K562 (cell line): ENCODE measurements around the gene GALNT12. TPM values are rescaled to one million over a fixed set of nuclear protein-coding genes. Genes with fewer than 3 reads are reported as not detected.

ENCODE experiments used
- ATF2 ChIP-seq: sonication (generic); formaldehyde crosslinking; IDR thresholded peaks from 2 replicates; pipeline ENCODE4 v1.8.1; 2022; ENCODE audit warnings: missing genetic modification reagents
- BACH1 ChIP-seq: fragments of 200-800 bp; sonication (Bioruptor generic); IDR thresholded peaks from 2 replicates; pipeline ENCODE4 v1.6.1; 2016; ENCODE audit warnings: missing genetic modification characterization, missing compliant biosample characterization
- CBFA2T2 ChIP-seq: fragments of 450-650 bp; conservative IDR thresholded peaks from 2 replicates; pipeline ENCODE4 v1.6.1; 2017; ENCODE audit warnings: mild to moderate bottlenecking
- CREB1 ChIP-seq, 2 experiments: sonication (generic) in 1 of 2; formaldehyde crosslinking in 1 of 2; IDR thresholded peaks; 2 replicates each; pipeline versions ENCODE4 v1.6.1 to v1.8.0; 2012 to 2022; ENCODE audit warnings: inconsistent platforms in 1 of 2, mild to moderate bottlenecking in 1 of 2, missing genetic modification reagents in 1 of 2, moderate library complexity in 1 of 2
- ELF2 ChIP-seq: fragments of 250-450 bp; sonication (Bioruptor Pico); IDR thresholded peaks from 2 replicates; pipeline ENCODE4 v1.5.0; 2021; ENCODE audit warnings: mild to moderate bottlenecking
- FOXM1 ChIP-seq, 2 experiments: fragments of 450-650 bp in 1 of 2; sonication (generic) in 1 of 2; formaldehyde crosslinking in 1 of 2; IDR thresholded peaks; 2 replicates each; pipeline versions ENCODE4 v1.6.1 to v1.9.0; 2017 to 2022; ENCODE audit warnings: low read depth in 2 of 2, mild to moderate bottlenecking in 2 of 2, missing genetic modification reagents in 1 of 2, moderate library complexity in 1 of 2
- KAT8 ChIP-seq: fragments of 450-650 bp; IDR thresholded peaks from 2 replicates; pipeline ENCODE4 v1.6.1; 2016; ENCODE audit warnings: low read depth, mild to moderate bottlenecking
- MAZ ChIP-seq, 2 experiments: fragments of 450-650 bp in 1 of 2; sonication (generic) in 1 of 2; formaldehyde crosslinking; IDR thresholded peaks in 1 of 2; conservative IDR thresholded peaks in 1 of 2; 2 replicates each; pipeline versions ENCODE4 v1.4.0 to v1.5.0; 2020; ENCODE audit warnings: mild to moderate bottlenecking in 1 of 2, missing genetic modification reagents in 1 of 2
- MED1 ChIP-seq: sonication (generic); formaldehyde crosslinking; IDR thresholded peaks from 2 replicates; pipeline ENCODE4 v1.8.1; 2023; ENCODE audit warnings: missing genetic modification reagents, borderline replicate concordance
- MYNN ChIP-seq, 2 experiments: sonication (generic); formaldehyde crosslinking in 1 of 2; IDR thresholded peaks; 2 replicates each; pipeline versions ENCODE4 v1.5.0 to v1.6.1; 2016 to 2020; ENCODE audit warnings: antibody characterized with exemption in 1 of 2, missing genetic modification reagents in 1 of 2
- NR2C2 ChIP-seq, 2 experiments: fragments of 200-800 bp in 1 of 2; sonication (Bioruptor generic) in 1 of 2; sonication (generic) in 1 of 2; formaldehyde crosslinking in 1 of 2; IDR thresholded peaks; 2 replicates each; pipeline versions ENCODE4 v1.6.1 to v1.8.0; 2016 to 2022; ENCODE audit warnings: mild to moderate bottlenecking in 1 of 2, missing compliant biosample characterization in 1 of 2, missing genetic modification characterization in 1 of 2, missing genetic modification reagents in 1 of 2
- POLR2B ChIP-seq: fragments of 450-650 bp; IDR thresholded peaks from 2 replicates; pipeline ENCODE4 v1.6.1; 2018; ENCODE audit warnings: low read depth; ENCODE audit not compliant: partially characterized antibody
- PTRF ChIP-seq: fragments of 450-650 bp; IDR thresholded peaks from 2 replicates; pipeline ENCODE4 v1.6.1; 2016; ENCODE audit warnings: mild to moderate bottlenecking, missing genetic modification characterization, missing compliant biosample characterization
- RAD51 ChIP-seq: fragments of 450-650 bp; IDR thresholded peaks from 2 replicates; pipeline ENCODE4 v1.7.1; 2016; ENCODE audit warnings: low read depth, mild to moderate bottlenecking, borderline replicate concordance
- SNAPC5 ChIP-seq: fragments of 250-450 bp; sonication (Bioruptor Pico); IDR thresholded peaks from 2 replicates; pipeline ENCODE4 v1.8.0; 2021; ENCODE audit warnings: moderate library complexity, mild to moderate bottlenecking, inconsistent platforms
- SP1 ChIP-seq: sonication (generic); formaldehyde crosslinking; IDR thresholded peaks from 2 replicates; pipeline ENCODE4 v1.8.1; 2022; ENCODE audit warnings: mild to moderate bottlenecking, missing genetic modification reagents
- STAT5B ChIP-seq: fragments of 250-450 bp; sonication (Bioruptor Pico); IDR thresholded peaks from 2 replicates; pipeline ENCODE4 v1.8.0; 2021; ENCODE audit warnings: mild to moderate bottlenecking, inconsistent platforms
- ZNF217 ChIP-seq: sonication (generic); formaldehyde crosslinking; IDR thresholded peaks from 2 replicates; pipeline ENCODE4 v1.8.0; 2022; ENCODE audit warnings: mild to moderate bottlenecking, missing genetic modification reagents
- ZNF253 ChIP-seq: fragments of 250-450 bp; sonication (Bioruptor Pico); conservative IDR thresholded peaks from 2 replicates; pipeline ENCODE4 v1.6.1; 2021; ENCODE audit warnings: mild to moderate bottlenecking
- ZNF551 ChIP-seq: fragments of 250-450 bp; sonication (Bioruptor Pico); IDR thresholded peaks from 2 replicates; pipeline ENCODE4 v1.5.0; 2021; ENCODE audit warnings: mild to moderate bottlenecking, moderate library complexity
- ZNF696 ChIP-seq: fragments of 250-450 bp; sonication (Bioruptor Pico); conservative IDR thresholded peaks from 2 replicates; pipeline ENCODE4 v1.4.0; 2020; ENCODE audit warnings: mild to moderate bottlenecking, moderate library complexity
- ZNF707 ChIP-seq: fragments of 250-450 bp; sonication (Bioruptor Pico); conservative IDR thresholded peaks from 2 replicates; pipeline ENCODE4 v1.8.0; 2022; ENCODE audit warnings: inconsistent platforms, mild to moderate bottlenecking, moderate library complexity
- ZNF740 ChIP-seq, 3 experiments: fragments of 200-800 bp in 1 of 3; sonication (Bioruptor generic) in 1 of 3; sonication (generic) in 1 of 3; formaldehyde crosslinking in 1 of 3; IDR thresholded peaks; 2 replicates each; pipeline versions ENCODE4 v1.6.1 to v1.8.0; 2016 to 2022; ENCODE audit warnings: mild to moderate bottlenecking in 2 of 3, missing compliant biosample characterization in 2 of 3, missing genetic modification characterization in 2 of 3, missing genetic modification reagents in 1 of 3
- polyA plus RNA-seq, 8 experiments: library from polyadenylated mRNA; depleted of rRNA in 4 of 8; stranded (reverse) in 5 of 8; unstranded in 3 of 8; fragments of >200 nt; fragmentation: Nextera tagmentation in 2 of 8; fragmentation: Illumina TruSeq in 1 of 8; extraction: Ambion mirVana in 2 of 8; extraction: Trizol in 1 of 8; gene quantifications; 2 replicates each; pipeline versions ENCODE4 v1.2.1 to v1.2.3, GENCODE V29; 2011 to 2014; ENCODE audit warnings: inconsistent platforms in 1 of 8, missing spikeins in 1 of 8
- total RNA-seq, 7 experiments: library from RNA; depleted of rRNA in 6 of 7; stranded (reverse); fragments of >200 nt in 6 of 7; fragmentation: Illumina TruSeq in 2 of 7; extraction: Trizol in 2 of 7; gene quantifications; 2 replicates each; pipeline versions ENCODE4 v1.2.1 to v1.2.3, GENCODE V29; 2011 to 2021; ENCODE audit warnings: low replicate concordance in 1 of 7

GALNT12 gene
- total and polyA plus RNA-seq, 9 of the 15 experiments (the other 6 are each of a cell fraction or from before 2014, with no cell fraction given), result 29.7 to 82.9 (median 44.2) TPM

- TF ChIP-seq MAZ (CRISPR knock-in tag; conservative IDR thresholded peaks at IDR 0.05 in 1 of 2, IDR thresholded peaks at IDR 0.05 in 1 of 2) (peak in 1 of 2 experiments; percentile 24; a peak in 1 of 4 replicates), CREB1 (IDR thresholded peaks at IDR 0.05) (no peak), CREB1 (CRISPR knock-in tag; IDR thresholded peaks at IDR 0.05) (no peak), ZNF696 (no peak), ZNF217 (CRISPR knock-in tag) (no peak), CBFA2T2 (no peak), MYNN (IDR thresholded peaks at IDR 0.05) (peak; percentile 94), MYNN (CRISPR knock-in tag; IDR thresholded peaks at IDR 0.05) (no peak), ZNF707 (CRISPR knock-in tag) (no peak), MED1 (CRISPR knock-in tag) (no peak), KAT8 (no peak), FOXM1 (IDR thresholded peaks at IDR 0.05; ENCODE audit: low read depth) (no peak), FOXM1 (CRISPR knock-in tag; IDR thresholded peaks at IDR 0.05; ENCODE audit: low read depth) (no peak), SP1 (no peak), SNAPC5 (CRISPR knock-in tag) (no peak), STAT5B (CRISPR knock-in tag) (no peak), BACH1 (no peak), ZNF253 (no peak), ELF2 (CRISPR knock-in tag) (no peak), RAD51 (no peak), POLR2B (no peak), NR2C2 (CRISPR knock-in tag; IDR thresholded peaks at IDR 0.05) (no peak), NR2C2 (tag; IDR thresholded peaks at IDR 0.05) (peak; percentile 32; the same call in 1 of the 2 replicates), PTRF (tag) (no peak), ZNF740 (CRISPR knock-in tag; IDR thresholded peaks at IDR 0.05) (peak; percentile 34; the same call in 1 of the 2 replicates), ZNF740 (tag; IDR thresholded peaks at IDR 0.05) (no peak), ZNF551 (CRISPR knock-in tag) (no peak), ATF2 (CRISPR knock-in tag) (no peak)
Measured at GRCh38 chr9:98790842-98791607, 16.4 kb upstream of the GALNT12 start (continued).
